Tibial nerve (tissue), 4 donors: ENCODE measurements around the gene TCF4. TPM values are rescaled to one million over a fixed set of nuclear protein-coding genes. Genes with fewer than 3 reads are reported as not detected.

Source experiments
- DNase-seq, 2 donors: peaks; one replicate each; pipeline ENCODE4 v3.0.0-alpha.2; 2019; ENCODE audit warnings: low spot score in 2 of 2
- H3K27ac ChIP-seq, 4 donors: fragments of 200-600 bp; sonication (generic) in 3 of 4; one replicate each; pipeline ENCODE4 v1.5.1; 2017 to 2019; ENCODE audit warnings: mild to moderate bottlenecking in 1 of 4
- H3K27me3 ChIP-seq, 2 donors: fragments of 200-600 bp; sonication (generic) in 1 of 2; one replicate each; pipeline versions ENCODE4 v1.5.1 to v1.6.0; 2017 to 2019
- H3K36me3 ChIP-seq, 3 donors: fragments of 200-600 bp; sonication (generic); one replicate each; pipeline ENCODE4 v1.5.1; 2018 to 2019
- H3K4me1 ChIP-seq, 4 donors: fragments of 200-600 bp; sonication (generic) in 3 of 4; one replicate each; pipeline ENCODE4 v1.5.1; 2017 to 2019
- H3K4me3 ChIP-seq, 4 donors: fragments of 200-600 bp; sonication (generic) in 3 of 4; one replicate each; pipeline ENCODE4 v1.5.1; 2017 to 2019; ENCODE audit warnings: mild to moderate bottlenecking in 1 of 4, moderate library complexity in 1 of 4
- H3K9me3 ChIP-seq, 4 donors: fragments of 200-600 bp; sonication (generic) in 3 of 4; one replicate each; pipeline ENCODE4 v1.5.1; 2017 to 2019
- EP300 ChIP-seq, 2 donors: sonication (generic); formaldehyde crosslinking; IDR thresholded peaks; one replicate each; pipeline ENCODE4 v1.6.1; 2017; ENCODE audit warnings: antibody characterized with exemption in 2 of 2, mild to moderate bottlenecking in 1 of 2
- POLR2A ChIP-seq, 2 donors: fragments of 450-650 bp; IDR thresholded peaks; one replicate each; pipeline ENCODE4 v1.6.1; 2017; ENCODE audit warnings: antibody characterized with exemption in 2 of 2, mild to moderate bottlenecking in 2 of 2, moderate library complexity in 2 of 2
- WGBS, 2 donors: methylation state at CpG; one replicate each; pipeline ENCODE4 v1.1.5; 2018; 5-methylcytosine and 5-hydroxymethylcytosine counted together
- total RNA-seq, 4 donors: library from RNA; depleted of rRNA; stranded (reverse); fragments of >200 nt; gene quantifications; one replicate each; pipeline ENCODE4 v1.1.0, GENCODE V29; 2016
- TF ChIP-seq, protein P1 (sequence below), 5 experiments: fragments of 200-600 bp in 3 of 5; fragments of 450-650 bp in 2 of 5; sonication (generic) in 3 of 5; IDR thresholded peaks; one replicate each; pipeline ENCODE4 v1.5.1; 2016 to 2019; ENCODE audit warnings: antibody characterized with exemption in 5 of 5, mild to moderate bottlenecking in 3 of 5, moderate library complexity in 2 of 5

Gene TCF4
- total RNA-seq, 4 donors from 2014 or later = 100 to 157 (median 114) TPM

- TF ChIP-seq EP300 (IDR thresholded peaks at IDR 0.05) = peak in 1 of 2 donors; percentile 31
- TF ChIP-seq POLR2A (IDR thresholded peaks at IDR 0.05) = no peak
- TF ChIP-seq, protein P1, sequence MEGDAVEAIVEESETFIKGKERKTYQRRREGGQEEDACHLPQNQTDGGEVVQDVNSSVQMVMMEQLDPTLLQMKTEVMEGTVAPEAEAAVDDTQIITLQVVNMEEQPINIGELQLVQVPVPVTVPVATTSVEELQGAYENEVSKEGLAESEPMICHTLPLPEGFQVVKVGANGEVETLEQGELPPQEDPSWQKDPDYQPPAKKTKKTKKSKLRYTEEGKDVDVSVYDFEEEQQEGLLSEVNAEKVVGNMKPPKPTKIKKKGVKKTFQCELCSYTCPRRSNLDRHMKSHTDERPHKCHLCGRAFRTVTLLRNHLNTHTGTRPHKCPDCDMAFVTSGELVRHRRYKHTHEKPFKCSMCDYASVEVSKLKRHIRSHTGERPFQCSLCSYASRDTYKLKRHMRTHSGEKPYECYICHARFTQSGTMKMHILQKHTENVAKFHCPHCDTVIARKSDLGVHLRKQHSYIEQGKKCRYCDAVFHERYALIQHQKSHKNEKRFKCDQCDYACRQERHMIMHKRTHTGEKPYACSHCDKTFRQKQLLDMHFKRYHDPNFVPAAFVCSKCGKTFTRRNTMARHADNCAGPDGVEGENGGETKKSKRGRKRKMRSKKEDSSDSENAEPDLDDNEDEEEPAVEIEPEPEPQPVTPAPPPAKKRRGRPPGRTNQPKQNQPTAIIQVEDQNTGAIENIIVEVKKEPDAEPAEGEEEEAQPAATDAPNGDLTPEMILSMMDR (IDR thresholded peaks at IDR 0.05) = no peak
- H3K4me1 ChIP-seq = peaks cover 0 to 53% (median 12%) of the 10 kb centered on the region in 4 donors
- no peaks in the 10 kb centered on the region for H3K9me3 ChIP-seq
- WGBS, 2 donors = 43 to 44% methylated on average over 6 of the region's 6 CpGs
- peak overlapping the region in 3 of 4 donors; percentile 14 to 68 (median 49) for H3K4me3 ChIP-seq
- H3K36me3 ChIP-seq = no peaks in the 10 kb centered on the region
- no peak for DNase-seq
- H3K27ac ChIP-seq = peak overlapping the region; percentile 50 to 92 (median 91)
- no peaks in the 10 kb centered on the region for H3K27me3 ChIP-seq
These were observed 268.4 kb downstream of the TCF4 start for GRCh38 chr18:55319459-55320193.

- 56 to 59% methylated on average over 3 of the region's 3 CpGs for WGBS, 2 donors
- DNase-seq = no peak
- TF ChIP-seq EP300 (IDR thresholded peaks at IDR 0.05) (no peak), POLR2A (IDR thresholded peaks at IDR 0.05) (no peak)
- TF ChIP-seq, protein P1 (IDR thresholded peaks at IDR 0.05) = no peak
- Histone ChIP-seq H3K4me3 (peak overlapping the region in 2 of 4 donors; percentile 14 to 68), H3K36me3 (no peaks in the 10 kb centered on the region), H3K9me3 (no peaks in the 10 kb centered on the region), H3K4me1 (peaks cover 0 to 52% (median 12%) of the 10 kb centered on the region in 4 donors), H3K27ac (peak overlapping the region; percentile 50 to 92 (median 91)), H3K27me3 (no peaks in the 10 kb centered on the region)
These were observed 269.0 kb downstream of the TCF4 start for GRCh38 chr18:55318951-55319441.

- peak overlapping the region in 3 of 4 donors; percentile 1 to 36 (median 6) for H3K4me3 ChIP-seq
- H3K27ac ChIP-seq = peak overlapping the region; percentile 32 to 92 (median 78)
- peaks cover 0 to 41% (median 8%) of the 10 kb centered on the region in 4 donors for H3K4me1 ChIP-seq
- 64 to 67% methylated on average over 6 of the region's 6 CpGs for WGBS, 2 donors
- H3K9me3 ChIP-seq = no peaks in the 10 kb centered on the region
- TF ChIP-seq POLR2A (IDR thresholded peaks at IDR 0.05) (no peak), EP300 (IDR thresholded peaks at IDR 0.05) (no peak)
- TF ChIP-seq, protein P1 (IDR thresholded peaks at IDR 0.05) = no peak
- no peaks in the 10 kb centered on the region for H3K36me3 ChIP-seq
- H3K27me3 ChIP-seq = no peaks in the 10 kb centered on the region
- DNase-seq = no peak
These were observed 270.1 kb downstream of the TCF4 start for GRCh38 chr18:55317864-55318263.

- no peaks in the 10 kb centered on the region for H3K36me3 ChIP-seq
- H3K9me3 ChIP-seq = no peaks in the 10 kb centered on the region
- DNase-seq = no peak
- H3K4me3 ChIP-seq = peak overlapping the region in 1 of 4 donors; percentile 36
- TF ChIP-seq, protein P1 (IDR thresholded peaks at IDR 0.05) = no peak
- no peak for TF ChIP-seq POLR2A (IDR thresholded peaks at IDR 0.05)
- no peak for TF ChIP-seq EP300 (IDR thresholded peaks at IDR 0.05)
- peaks cover 0 to 37% (median 8%) of the 10 kb centered on the region in 4 donors for H3K4me1 ChIP-seq
- 80 to 82% methylated on average over 1 of the region's 1 CpG for WGBS, 2 donors
- H3K27ac ChIP-seq = peak overlapping the region; percentile 32 to 92 (median 78)
- H3K27me3 ChIP-seq = no peaks in the 10 kb centered on the region
These were observed 270.7 kb downstream of the TCF4 start for GRCh38 chr18:55317324-55317723.
